H1 (cell line): Measurements from ENCODE around the gene PRR23E. TPM values are rescaled to one million over a fixed set of nuclear protein-coding genes. Genes with fewer than 3 reads are reported as not detected.

ENCODE experiments used
- CTCF ChIA-PET: fragments of 300-600 bp; sonication (Branson Sonifier 250); formaldehyde crosslinking; loops from one replicate; lab custom pipeline; 2021; ENCODE audit not compliant: partially characterized antibody; lab: Charles Lee
- POLR2A ChIA-PET: fragments of 300-600 bp; sonication (Branson Sonifier 250); formaldehyde crosslinking; loops from one replicate; lab custom pipeline; 2021; ENCODE audit warnings: inconsistent platforms; ENCODE audit not compliant: partially characterized antibody; lab: Charles Lee
- DNase-seq, 2 experiments: peaks; one replicate each; pipeline versions ENCODE4 v3.0.0 to v3.0.0-alpha.2; 2010 to 2022; ENCODE audit warnings: low spot score in 2 of 2, low read depth in 1 of 2, mixed read lengths in 1 of 2
- FAIRE-seq: peaks from 2 replicates; lab custom pipeline; 2011; peaks lifted over from hg19 to GRCh38; lab: Jason Lieb, UNC
- H2AFZ ChIP-seq: 2 replicates; pipeline ENCODE4 v1.8.1; 2012; ENCODE audit warnings: low read length, inconsistent platforms
- H2AK5ac ChIP-seq: 2 replicates; pipeline ENCODE4 v1.6.1; 2013; ENCODE audit warnings: low read depth, low read length
- H2BK120ac ChIP-seq: replicated peaks from 2 replicates; pipeline ENCODE3; 2013; ENCODE audit warnings: low read depth, low read length, inconsistent platforms
- H2BK12ac ChIP-seq: 2 replicates; pipeline ENCODE4 v1.6.1; 2013; ENCODE audit warnings: low read depth, low read length
- H2BK15ac ChIP-seq: 2 replicates; pipeline ENCODE4 v1.6.1; 2013; ENCODE audit warnings: low read length
- H2BK20ac ChIP-seq: 2 replicates; pipeline ENCODE4 v1.6.1; 2013; ENCODE audit warnings: low read length
- H2BK5ac ChIP-seq: 2 replicates; pipeline ENCODE4 v1.6.1; 2013; ENCODE audit warnings: low read depth, low read length
- H3K14ac ChIP-seq: 2 replicates; pipeline ENCODE4 v1.6.1; 2013; ENCODE audit warnings: inconsistent platforms; ENCODE audit not compliant: insufficient read length
- H3K18ac ChIP-seq: 2 replicates; pipeline ENCODE4 v1.6.1; 2013; ENCODE audit warnings: low read length; ENCODE audit errors: extremely low read depth
- H3K23ac ChIP-seq: 2 replicates; pipeline ENCODE4 v1.6.1; 2013; ENCODE audit warnings: inconsistent platforms; ENCODE audit not compliant: insufficient read length
- H3K23me2 ChIP-seq: 2 replicates; pipeline ENCODE4 v1.6.1; 2013; ENCODE audit warnings: low read depth, low read length
- H3K27ac ChIP-seq: 2 replicates; pipeline ENCODE4 v1.6.1; 2011; ENCODE audit warnings: low read depth, low read length, inconsistent platforms
- H3K27me3 ChIP-seq, 4 experiments: replicated peaks in 1 of 4; 1 replicate in 1 of 4; 2 replicates in 3 of 4; pipeline versions ENCODE4 v1.6.1 to v1.8.1; 2011 to 2013; ENCODE audit warnings: low read length in 3 of 4, mild to moderate bottlenecking in 3 of 4, inconsistent platforms in 2 of 4, mixed read lengths in 2 of 4, moderate library complexity in 1 of 4; ENCODE audit not compliant: control insufficient read depth in 3 of 4, insufficient read depth in 3 of 4; ENCODE audit errors: extremely low read depth in 1 of 4
- H3K36me3 ChIP-seq, 4 experiments: 2 replicates each; pipeline versions ENCODE4 v1.6.1 to v1.8.1; 2011 to 2013; ENCODE audit warnings: mild to moderate bottlenecking in 4 of 4, low read length in 3 of 4, moderate library complexity in 2 of 4, control low read depth in 1 of 4, inconsistent platforms in 1 of 4; ENCODE audit not compliant: insufficient read depth in 4 of 4, control insufficient read depth in 2 of 4
- H3K4ac ChIP-seq: replicated peaks from 2 replicates; pipeline ENCODE3; 2013; ENCODE audit warnings: low read length, low read depth, mixed read lengths, inconsistent platforms; ENCODE audit not compliant: insufficient read length
- H3K4me1 ChIP-seq, 4 experiments: replicated peaks in 1 of 4; 1 replicate in 1 of 4; 2 replicates in 3 of 4; pipeline versions ENCODE4 v1.6.1 to v1.8.1; 2011 to 2013; ENCODE audit warnings: low read length in 3 of 4, inconsistent platforms in 2 of 4, mixed read lengths in 1 of 4; ENCODE audit not compliant: insufficient read depth in 4 of 4, control insufficient read depth in 3 of 4
- H3K4me2 ChIP-seq, 2 experiments: 2 replicates each; pipeline versions ENCODE4 v1.6.1 to v1.8.1; 2011 to 2013; ENCODE audit warnings: low read depth in 2 of 2, low read length in 2 of 2, control low read depth in 1 of 2, inconsistent platforms in 1 of 2, mild to moderate bottlenecking in 1 of 2; ENCODE audit not compliant: insufficient read depth in 1 of 2
- H3K4me3 ChIP-seq, 4 experiments: fragments of 200-600, 300-600 bp in 1 of 4; sonication (generic), shearing (Covaris generic), sonication (Bioruptor Twin) in 1 of 4; 2 replicates each; pipeline versions ENCODE4 v1.5.1 to v1.8.1; 2011 to 2016; ENCODE audit warnings: low read length in 4 of 4, low read depth in 3 of 4, control low read depth in 2 of 4, inconsistent platforms in 2 of 4, mild to moderate bottlenecking in 2 of 4, mixed read lengths in 1 of 4, moderate library complexity in 1 of 4; ENCODE audit not compliant: insufficient read depth in 2 of 4; ENCODE audit errors: extremely low read depth in 1 of 4
- H3K56ac ChIP-seq: replicated peaks from 2 replicates; pipeline ENCODE3; 2013; ENCODE audit warnings: low read depth, mild to moderate bottlenecking, mixed read lengths, low read length, inconsistent platforms; ENCODE audit not compliant: insufficient read length
- H3K79me1 ChIP-seq: 2 replicates; pipeline ENCODE4 v1.6.1; 2013; ENCODE audit warnings: low read depth, low read length, control low read depth
- H3K79me2 ChIP-seq, 2 experiments: 2 replicates each; pipeline versions ENCODE4 v1.6.1 to v1.8.1; 2012 to 2013; ENCODE audit warnings: low read length in 2 of 2, mild to moderate bottlenecking in 2 of 2, inconsistent platforms in 1 of 2; ENCODE audit not compliant: insufficient read depth in 2 of 2, control insufficient read depth in 1 of 2
- H3K9ac ChIP-seq, 4 experiments: replicated peaks in 1 of 4; 1 replicate in 1 of 4; 2 replicates in 3 of 4; pipeline versions ENCODE4 v1.6.1 to v1.8.1; 2011 to 2013; ENCODE audit warnings: low read depth in 3 of 4, low read length in 3 of 4, control low read depth in 2 of 4, mild to moderate bottlenecking in 2 of 4, moderate library complexity in 2 of 4, inconsistent platforms in 1 of 4; ENCODE audit errors: extremely low read depth in 1 of 4
- H3K9me3 ChIP-seq, 2 experiments: 2 replicates each; pipeline versions ENCODE4 v1.6.1 to v1.8.1; 2012 to 2013; ENCODE audit warnings: mild to moderate bottlenecking in 2 of 2, moderate library complexity in 2 of 2, control low read depth in 1 of 2, inconsistent platforms in 1 of 2, low read depth in 1 of 2, low read length in 1 of 2, mixed read lengths in 1 of 2; ENCODE audit not compliant: insufficient read depth in 2 of 2
- H4K20me1 ChIP-seq, 2 experiments: replicated peaks in 1 of 2; 2 replicates each; pipeline versions ENCODE3 to v1.8.1; 2011 to 2013; ENCODE audit warnings: inconsistent platforms in 2 of 2, low read length in 2 of 2, mild to moderate bottlenecking in 1 of 2; ENCODE audit not compliant: insufficient read depth in 2 of 2, control insufficient read depth in 1 of 2
- H4K5ac ChIP-seq: 2 replicates; pipeline ENCODE4 v1.6.1; 2013; ENCODE audit warnings: low read length, low read depth, mixed read lengths, inconsistent platforms; ENCODE audit not compliant: insufficient read length
- H4K8ac ChIP-seq: 2 replicates; pipeline ENCODE4 v1.8.0; 2013; ENCODE audit warnings: mild to moderate bottlenecking, moderate library complexity, low read length, inconsistent platforms; ENCODE audit not compliant: insufficient read depth; ENCODE audit errors: extremely low read depth
- H4K91ac ChIP-seq: replicated peaks from 2 replicates; pipeline ENCODE3; 2013; ENCODE audit warnings: low read length, mixed read lengths, inconsistent platforms; ENCODE audit not compliant: insufficient read length
- ASH2L ChIP-seq: fragments of 200-600, 300-600 bp; sonication (generic); IDR thresholded peaks from one replicate; pipeline ENCODE4 v1.7.1; 2017; ENCODE audit warnings: low read length
- CEBPB ChIP-seq: IDR thresholded peaks from 2 replicates; pipeline ENCODE4 v1.6.1; 2012; ENCODE audit warnings: low read depth, low read length
- EGR1 ChIP-seq: IDR thresholded peaks from 2 replicates; pipeline ENCODE4 v1.6.1; 2011; ENCODE audit warnings: low read depth, low read length, borderline replicate concordance
- GTF2F1 ChIP-seq: IDR thresholded peaks from 2 replicates; pipeline ENCODE4 v1.6.1; 2012; ENCODE audit warnings: low read depth, low read length, improper control_type of control experiment, borderline replicate concordance
- JUN ChIP-seq: IDR thresholded peaks from 2 replicates; pipeline ENCODE4 v1.6.1; 2011; ENCODE audit warnings: low read depth, mild to moderate bottlenecking, improper control_type of control experiment, low read length
- KDM4A ChIP-seq: IDR thresholded peaks from one replicate; pipeline ENCODE4 v1.7.1; 2012; ENCODE audit warnings: low read depth, mild to moderate bottlenecking, moderate library complexity, low read length, inconsistent platforms; ENCODE audit not compliant: severe bottlenecking
- POU5F1 ChIP-seq: IDR thresholded peaks from 2 replicates; pipeline ENCODE4 v1.6.1; 2011; ENCODE audit warnings: low read depth, mild to moderate bottlenecking, low read length, moderate library complexity
- RNF2 ChIP-seq: fragments of 200-900, 300-1000 bp; sonication (generic); IDR thresholded peaks from 2 replicates; pipeline ENCODE4 v1.7.1; 2016; ENCODE audit warnings: borderline replicate concordance, low read depth, mild to moderate bottlenecking, antibody characterized with exemption, low read length; ENCODE audit not compliant: poor library complexity, severe bottlenecking; ENCODE audit errors: missing control alignments
- SIN3A ChIP-seq, 2 experiments: IDR thresholded peaks in 1 of 2; conservative IDR thresholded peaks in 1 of 2; 2 replicates each; pipeline ENCODE4 v1.6.1; 2011 to 2012; ENCODE audit warnings: low read length in 2 of 2, improper control_type of control experiment in 1 of 2, low read depth in 1 of 2, mild to moderate bottlenecking in 1 of 2
- SIX5 ChIP-seq: IDR thresholded peaks from 2 replicates; pipeline ENCODE4 v1.6.1; 2011; ENCODE audit warnings: mild to moderate bottlenecking, low read depth, low read length
- WGBS, 2 experiments: shearing (Covaris generic) in 1 of 2; methylation state at CpG; one replicate each; pipeline versions ENCODE4 v1.1.6 to v1.1.7; 2013 to 2015; ENCODE audit warnings: low lambda C conversion rate in 2 of 2, mixed read lengths in 2 of 2, inconsistent platforms in 1 of 2, low coverage in 1 of 2, missing lambda C conversion rate in 1 of 2; ENCODE audit not compliant: insufficient replicate concordance in 2 of 2, insufficient coverage in 1 of 2, insufficient read length in 1 of 2; ENCODE audit errors: extremely low coverage in 1 of 2, missing lambda C conversion rate in 1 of 2; 5-methylcytosine and 5-hydroxymethylcytosine counted together
- polyA plus RNA-seq, 7 experiments: library from polyadenylated mRNA; depleted of rRNA in 3 of 7; stranded (reverse) in 5 of 7; unstranded in 2 of 7; fragments of >200 nt in 5 of 7; fragments of 200-250 nt in 2 of 7; gene quantifications; 1 replicate in 5 of 7; 2 replicates in 1 of 7; 4 replicates in 1 of 7; pipeline versions ENCODE4 v1.2.1 to v1.2.3, GENCODE V29; 2011 to 2013; ENCODE audit warnings: missing spikeins in 2 of 7, mixed read lengths in 2 of 7
- total RNA-seq: library from RNA; stranded (reverse); fragmentation: NEBNext Ultra II Directional; extraction: Animal tissue kit (Norgen Biotek cat#: 25700); gene quantifications from 2 replicates; pipeline ENCODE4 v1.2.1, GENCODE V29; 2021
- TF ChIP-seq, protein P1 (sequence below): IDR thresholded peaks from 2 replicates; pipeline ENCODE4 v1.6.1; 2012; ENCODE audit warnings: inconsistent platforms

The PRR23E gene
- total and polyA plus RNA-seq, 2 of the 8 experiments (the other 6 are each of a cell fraction or from before 2014, with no cell fraction given): not detected

DNA sequence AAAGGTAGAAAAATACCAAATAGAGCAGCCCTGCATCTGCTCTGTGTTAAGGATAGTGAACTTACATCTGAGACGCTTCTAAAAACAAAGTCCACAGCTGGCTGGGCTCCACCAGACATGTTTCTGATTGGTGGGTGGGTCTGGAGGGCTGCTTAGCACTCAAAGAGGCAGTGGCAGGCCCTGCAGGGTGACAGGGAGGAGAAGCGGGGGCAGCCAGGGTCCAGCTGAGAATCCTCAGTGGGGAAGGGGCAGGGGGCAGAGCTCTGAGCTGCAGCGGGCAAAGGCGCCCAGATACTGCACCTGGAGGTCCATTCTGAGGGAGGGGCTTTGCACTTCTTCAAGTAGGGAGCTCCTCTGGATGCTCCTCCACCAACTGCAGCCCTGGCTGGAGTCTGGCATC lies 28.1 kb downstream of the PRR23E start:
- Histone ChIP-seq H4K91ac (no peak overlapping the region), H2BK120ac (no peak overlapping the region), H3K56ac (no peak overlapping the region), H2BK12ac (no peak overlapping the region), H3K79me2 (no peaks in the 10 kb centered on the region), H2BK15ac (no peak overlapping the region), H3K4me2 (no peak overlapping the region), H2AK5ac (no peak overlapping the region), H3K36me3 (no peaks in the 10 kb centered on the region), H2AFZ (no peak overlapping the region), H3K27ac (no peak overlapping the region), H3K9ac (no peak overlapping the region), H2BK5ac (no peak overlapping the region), H4K5ac (no peak overlapping the region), H3K4me3 (no peak overlapping the region), H3K9me3 (peaks cover 0 to 2% of the 10 kb centered on the region in 2 experiments; a peak in 2 of 4 replicates), H3K4ac (no peak overlapping the region), H3K4me1 (no peaks in the 10 kb centered on the region), H3K23ac (no peak overlapping the region), H3K79me1 (no peaks in the 10 kb centered on the region), H3K14ac (no peak overlapping the region), H4K20me1 (no peaks in the 10 kb centered on the region), H4K8ac (no peak overlapping the region), H3K27me3 (no peaks in the 10 kb centered on the region), H3K23me2 (0 out of 2 replicates have a peak, but pooled peaks cover 1% of the 10 kb centered on the region), H3K18ac (no peak overlapping the region), H2BK20ac (no peak overlapping the region)
- TF ChIP-seq RNF2 (no peak), CEBPB (no peak), POU5F1 (no peak), JUN (no peak), ASH2L (no peak), EGR1 (no peak), KDM4A (no peak), GTF2F1 (no peak), SIX5 (no peak), SIN3A (conservative IDR thresholded peaks at IDR 0.05 in 1 of 2, IDR thresholded peaks at IDR 0.05 in 1 of 2; ENCODE audit: low read depth in 1 of 2, low read length in 2 of 2) (no peak)
- TF ChIP-seq, protein P1, sequence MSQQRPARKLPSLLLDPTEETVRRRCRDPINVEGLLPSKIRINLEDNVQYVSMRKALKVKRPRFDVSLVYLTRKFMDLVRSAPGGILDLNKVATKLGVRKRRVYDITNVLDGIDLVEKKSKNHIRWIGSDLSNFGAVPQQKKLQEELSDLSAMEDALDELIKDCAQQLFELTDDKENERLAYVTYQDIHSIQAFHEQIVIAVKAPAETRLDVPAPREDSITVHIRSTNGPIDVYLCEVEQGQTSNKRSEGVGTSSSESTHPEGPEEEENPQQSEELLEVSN: no peak
- POLR2A ChIA-PET: interaction anchor here (1.1 kb wide), 1 partner anchor 17 kb away, joined by 3 read pairs; no protein-coding TSS in a partner anchor
- 92% methylated on average over 4 of the region's 4 CpGs; no CpG with 5 or more reads in 1 of the 2 experiments for WGBS, 2 experiments
- DNase-seq: no peak
- CTCF ChIA-PET: interaction anchor here (1.0 to 1.5 kb wide), 5 partner anchors 28 to 237 kb away, joined by 3 to 5 read pairs (median 3); partner anchors contain the start of genes PRR20G and PRR23E
- no peak for FAIRE-seq
